T-helper 1 cell (primary cell): ENCODE results near the gene ARL13A.
A peak's percentile ranks its signal among the peaks of the same experiment; 100 is the strongest.
"Not testable (repeated sequence)": the region's sequence is repeated elsewhere in the genome, so short reads cannot be mapped to it uniquely, and the experiment has no call there.

Experiments used
- DNase-seq, 5 donors: peaks; one replicate each; pipeline ENCODE4 v3.0.0-alpha.2; 2012 to 2020

ARL13A gene

GRCh38 chrX:100994352-100995281, 25.1 kb downstream of the ARL13A start:
- peak in 1 of 5 donors; percentile 64 for DNase-seq

GRCh38 chrX:100995469-100995868, 26.0 kb downstream of the ARL13A start:
- no peak for DNase-seq

- no peak for DNase-seq
These were observed 29.9 kb downstream of the ARL13A start for GRCh38 chrX:100999451-100999850.

- DNase-seq = no peak
These were observed 39.6 kb downstream of the ARL13A start for GRCh38 chrX:101009090-101009489.

- not testable (repeated sequence) for DNase-seq
These were observed 42.5 kb downstream of the ARL13A start for GRCh38 chrX:101012031-101012430.

GRCh38 chrX:101022020-101022419, 52.5 kb downstream of the ARL13A start:
- DNase-seq = no peak

GRCh38 chrX:101025126-101025525, 55.6 kb downstream of the ARL13A start:
- no peak for DNase-seq

- no peak for DNase-seq
These were observed 59.1 kb downstream of the ARL13A start for GRCh38 chrX:101028562-101028961.

GRCh38 chrX:101029665-101030064, 60.2 kb downstream of the ARL13A start:
- no peak for DNase-seq

- no peak for DNase-seq
These were observed 67.7 kb downstream of the ARL13A start for GRCh38 chrX:101037231-101037630.

GRCh38 chrX:101040197-101040596, 70.7 kb downstream of the ARL13A start:
- DNase-seq = peak in 1 of 5 donors; percentile 18
